Measurements from ENCODE around the gene MLPH. TPM values are rescaled to one million over a fixed set of nuclear protein-coding genes. Genes with fewer than 3 reads are reported as not detected.

MLPH gene
- total RNA-seq: 100 to 1,000 TPM in 1 of 2 donors, 10 to 100 TPM in 1; 91.5 to 121 TPM
- long read RNA-seq, transcript MLPH-202 (15 exons, 2,332 nt): minor isoform, 37 of 217 reads
- long read RNA-seq, transcript MLPH-201 (16 exons, 3,823 nt): major isoform, 62 of 217 reads
- long read RNA-seq, partial matches to known transcripts: 58 of 217 reads
- long read RNA-seq, other reads (novel, unspliced or antisense): 54 of 217 reads

DNA sequence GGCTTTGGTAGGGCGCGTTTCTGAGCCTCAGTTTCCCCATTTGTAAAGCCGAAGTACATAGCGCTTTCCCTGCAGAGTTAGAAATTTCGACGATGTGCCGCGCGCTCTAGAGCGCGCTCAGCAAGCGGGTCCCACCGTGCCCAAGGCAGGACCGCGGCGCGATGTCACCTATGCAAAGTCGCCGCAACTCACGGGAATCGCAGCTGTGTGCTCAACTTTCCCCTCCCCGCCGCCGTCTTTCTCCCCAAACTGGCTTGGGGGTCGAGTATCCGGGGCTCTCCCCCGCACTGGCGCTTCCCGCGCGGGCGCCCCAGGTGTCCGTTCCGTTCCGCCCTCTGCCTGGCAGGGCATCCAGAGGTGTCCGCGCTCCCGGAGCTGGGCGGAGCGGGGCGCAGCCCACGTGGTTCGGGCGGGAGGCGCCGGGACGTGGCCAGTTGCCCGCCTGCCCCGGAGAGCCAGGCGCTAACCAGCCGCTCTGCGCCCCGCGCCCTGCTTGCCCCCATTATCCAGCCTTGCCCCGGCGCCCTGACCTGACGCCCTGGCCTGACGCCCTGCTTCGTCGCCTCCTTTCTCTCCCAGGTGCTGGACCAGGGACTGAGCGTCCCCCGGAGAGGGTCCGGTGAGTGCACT is at the start of gene MLPH:
Gene MLPH, plus strand, starts transcription at position 433 of the 630 bp plus-strand sequence. CDS start 6,176 bp downstream, outside the sequence.
- intact Hi-C loops (cut with DNase I): no loop called here
- ATAC-seq (peak; percentile 82 to 85), DNase-seq (peak; percentile 57)

DNA sequence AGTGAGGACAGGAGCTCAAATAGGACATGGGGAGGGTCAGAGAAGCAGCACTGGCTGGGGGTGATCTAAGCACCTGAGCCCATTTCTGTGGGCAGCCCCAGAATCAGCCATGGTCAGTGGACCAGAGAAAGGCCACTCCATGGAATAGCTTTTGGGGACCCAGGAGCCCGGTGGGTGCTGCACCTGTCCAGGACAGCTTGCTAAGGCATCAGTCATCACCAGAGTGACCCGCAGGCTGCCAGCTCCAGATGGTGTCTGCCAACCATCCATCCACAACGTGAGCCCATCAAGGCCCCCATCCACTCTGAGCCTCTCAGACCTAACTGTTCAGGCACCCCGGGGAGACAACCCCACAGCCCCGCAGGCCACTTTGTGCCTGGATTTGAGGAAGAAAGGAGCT is 49.5 kb upstream of the MLPH start:
- ATAC-seq (no peak), DNase-seq (no peak)
- intact Hi-C loops (cut with DNase I): no loop called here

GRCh38 chr2:237438080-237438940 is 48.7 kb upstream of the MLPH start:
- no peak for DNase-seq
- intact Hi-C loops (cut with DNase I): no loop called here
- ATAC-seq: no peak

- DNase-seq: no peak
- no peak for ATAC-seq
- intact Hi-C loops (cut with DNase I): no loop called here
Measured at GRCh38 chr2:237440819-237441281, 46.2 kb upstream of the MLPH start.

DNA sequence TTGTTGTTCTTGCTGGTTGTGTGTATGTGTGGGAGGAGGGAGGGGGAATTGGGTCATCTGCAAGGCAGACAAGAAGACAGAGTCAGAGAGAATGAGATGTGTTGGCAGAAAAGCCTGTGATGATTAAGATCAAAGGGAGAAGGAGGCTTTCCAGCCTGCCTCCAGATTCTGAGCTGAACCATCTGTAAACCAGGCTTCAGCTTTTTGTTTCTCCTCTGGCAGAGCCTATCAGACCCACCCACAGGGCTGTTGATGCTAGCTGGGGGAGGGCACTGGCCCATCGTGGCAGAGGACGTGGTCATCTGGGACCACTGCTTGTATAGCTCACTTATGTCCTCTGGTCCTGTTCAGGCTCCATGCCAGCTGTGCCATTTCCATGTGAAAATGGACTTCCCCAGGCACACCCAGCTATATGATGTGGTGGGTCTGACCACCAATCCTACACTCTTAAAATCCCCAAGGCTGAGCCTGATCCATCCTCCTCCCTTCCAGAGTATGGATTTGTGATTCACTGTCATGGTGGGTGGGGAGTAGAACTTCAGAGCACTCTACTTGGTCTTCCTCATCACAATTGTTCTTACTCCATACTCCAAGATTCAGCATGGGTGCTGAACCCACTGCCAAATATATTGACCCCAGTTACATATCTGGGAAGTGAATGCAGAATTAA is 45.3 kb upstream of the MLPH start:
- ATAC-seq (peak in 1 of 2 donors; percentile 72), DNase-seq (no peak)
- intact Hi-C loops (cut with DNase I): no loop called here

DNA sequence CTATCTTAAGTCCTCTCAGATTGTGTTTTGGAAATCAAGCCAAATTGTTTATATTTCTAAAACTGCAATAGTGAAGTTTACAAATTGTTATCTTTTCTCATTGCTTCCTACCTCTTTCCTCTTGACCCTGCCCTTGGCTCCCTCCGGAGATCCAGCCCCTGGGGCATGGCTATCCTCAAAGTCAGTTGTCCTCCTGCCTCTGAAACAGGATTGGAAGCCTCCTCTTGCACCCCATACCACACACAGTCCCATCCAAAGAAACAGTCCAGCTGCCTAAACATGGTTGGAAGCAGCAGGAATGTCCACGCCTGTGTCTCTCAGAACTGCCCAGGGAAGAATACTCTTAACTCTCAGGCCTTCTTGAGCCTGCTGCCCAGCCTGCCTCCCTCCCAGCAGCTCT is 43.0 kb upstream of the MLPH start:
- intact Hi-C loops (cut with DNase I): no loop called here
- ATAC-seq: no peak
- DNase-seq: no peak

DNA sequence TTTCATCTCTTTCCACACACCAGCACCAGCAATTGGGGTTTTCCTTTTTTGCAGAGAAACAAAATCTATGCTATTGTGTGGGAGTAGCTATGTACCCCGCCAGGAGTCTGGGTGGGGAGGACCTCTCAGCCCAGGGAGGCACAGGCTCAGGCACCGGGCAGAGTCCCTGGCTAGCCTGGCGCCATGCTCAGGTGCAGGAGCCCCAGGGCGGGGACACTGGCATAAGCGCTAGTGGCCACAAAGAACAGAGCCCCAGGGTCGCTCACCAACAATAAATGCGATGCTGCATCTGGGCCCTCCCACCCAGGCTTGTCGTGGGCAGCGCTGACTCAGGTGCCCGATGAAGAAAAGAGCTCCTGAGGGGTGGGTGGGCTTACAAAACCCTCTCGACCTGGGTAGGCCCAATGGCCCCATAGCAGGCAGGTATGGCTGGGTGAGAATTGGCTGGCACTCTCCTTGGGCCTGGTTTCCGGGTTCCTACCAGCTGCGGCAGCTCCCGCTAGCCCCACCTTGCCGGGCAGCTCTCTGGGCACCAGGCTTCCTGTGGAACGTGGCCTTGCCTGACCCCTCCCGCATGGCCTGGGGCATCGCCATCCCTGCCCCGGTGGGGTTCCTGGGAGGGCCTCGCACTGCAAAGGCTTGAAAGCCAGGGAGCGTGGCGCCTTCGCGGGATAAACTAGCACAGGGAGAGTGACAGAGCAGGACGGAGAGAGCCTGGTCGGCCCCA is 41.3 kb upstream of the MLPH start:
- ATAC-seq (no peak), DNase-seq (no peak)
- intact Hi-C loops (cut with DNase I): no loop called here

- ATAC-seq: no peak
- intact Hi-C loops (cut with DNase I): no loop called here
Measured at GRCh38 chr2:237446338-237446665, 40.7 kb upstream of the MLPH start.

GRCh38 chr2:237447496-237447895 is 39.6 kb upstream of the MLPH start:
- no peak for DNase-seq
- no peak for ATAC-seq
- intact Hi-C loops (cut with DNase I): no loop called here

More at GRCh38 chr2:237446338-237446665, 40.7 kb upstream of the MLPH start:
- no peak for DNase-seq

DNA sequence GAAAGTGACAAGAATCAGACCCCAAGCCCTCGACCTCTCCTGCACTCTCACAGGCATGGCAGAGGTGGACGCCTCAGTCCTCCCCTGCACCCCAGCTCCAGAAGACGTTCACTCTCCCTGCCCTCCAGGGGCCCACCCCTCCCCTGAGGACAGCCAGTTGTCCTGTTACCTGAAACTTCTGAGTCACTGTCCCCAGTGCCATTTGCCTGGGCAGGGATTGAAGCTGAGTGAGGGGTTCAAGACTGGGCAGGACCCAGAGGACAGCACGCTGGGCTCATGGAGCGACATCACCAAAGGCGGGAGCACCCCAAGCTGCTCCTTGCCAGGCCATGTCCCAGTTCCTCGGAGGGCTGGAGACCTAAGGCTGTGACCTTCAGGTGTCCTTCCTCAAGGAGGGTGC is 38.9 kb upstream of the MLPH start:
- intact Hi-C loops (cut with DNase I): no loop called here
- ATAC-seq: no peak
- no peak for DNase-seq

GRCh38 chr2:237448626-237449025 is 38.4 kb upstream of the MLPH start:
- no peak for DNase-seq
- ATAC-seq: no peak
- intact Hi-C loops (cut with DNase I): no loop called here

GRCh38 chr2:237449193-237449881 is 37.7 kb upstream of the MLPH start:
- ATAC-seq (peak; percentile 84 to 89), DNase-seq (peak; percentile 75)
- intact Hi-C loops (cut with DNase I): no loop called here

- no peak for ATAC-seq
- intact Hi-C loops (cut with DNase I): no loop called here
Measured at GRCh38 chr2:237450108-237450507, 36.9 kb upstream of the MLPH start.

GRCh38 chr2:237450583-237450982 is 36.5 kb upstream of the MLPH start:
- DNase-seq: no peak
- ATAC-seq: no peak
- intact Hi-C loops (cut with DNase I): no loop called here

More at GRCh38 chr2:237450108-237450507, 36.9 kb upstream of the MLPH start:
- DNase-seq: no peak

DNA sequence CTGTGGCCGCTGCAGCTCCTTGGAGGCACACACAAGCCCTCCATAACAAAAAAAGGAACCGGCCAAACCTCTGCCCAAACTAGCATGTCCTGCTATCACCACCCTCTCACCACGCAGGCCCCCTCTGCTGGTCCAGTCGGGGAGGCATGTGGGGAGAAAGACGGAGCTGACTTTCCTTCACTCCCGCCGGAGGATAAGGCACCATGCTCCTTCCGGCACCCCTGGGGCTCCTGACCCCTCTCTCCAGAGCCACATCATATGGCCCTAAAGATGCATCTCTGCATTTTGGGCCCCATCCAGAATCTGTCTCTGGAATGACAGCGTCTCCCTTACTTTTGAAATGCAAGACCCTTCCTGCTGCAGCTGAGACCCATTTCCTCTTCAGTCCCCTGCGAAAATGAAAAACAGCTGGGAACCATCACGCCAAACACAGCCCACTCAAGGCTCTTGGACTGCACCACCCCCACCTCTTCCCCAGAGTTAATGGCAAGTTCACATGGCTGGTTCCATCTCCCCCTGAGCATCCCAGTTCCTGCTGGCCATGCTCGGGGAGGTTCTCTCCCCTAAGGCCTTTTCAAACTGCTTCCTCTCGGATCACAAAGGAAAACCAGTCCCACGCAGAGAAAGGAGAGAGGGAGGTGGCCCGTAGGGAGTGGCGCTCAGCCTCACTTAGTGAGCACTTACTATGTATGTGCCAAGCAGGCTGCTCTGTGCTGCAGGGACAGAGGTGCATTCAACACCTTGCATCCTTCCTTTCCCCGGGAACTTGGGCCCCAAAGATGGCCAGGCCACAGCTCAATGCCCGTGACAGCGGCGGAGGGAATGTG is 35.2 kb upstream of the MLPH start:
- intact Hi-C loops (cut with DNase I): no loop called here
- no peak for DNase-seq
- no peak for ATAC-seq

DNA sequence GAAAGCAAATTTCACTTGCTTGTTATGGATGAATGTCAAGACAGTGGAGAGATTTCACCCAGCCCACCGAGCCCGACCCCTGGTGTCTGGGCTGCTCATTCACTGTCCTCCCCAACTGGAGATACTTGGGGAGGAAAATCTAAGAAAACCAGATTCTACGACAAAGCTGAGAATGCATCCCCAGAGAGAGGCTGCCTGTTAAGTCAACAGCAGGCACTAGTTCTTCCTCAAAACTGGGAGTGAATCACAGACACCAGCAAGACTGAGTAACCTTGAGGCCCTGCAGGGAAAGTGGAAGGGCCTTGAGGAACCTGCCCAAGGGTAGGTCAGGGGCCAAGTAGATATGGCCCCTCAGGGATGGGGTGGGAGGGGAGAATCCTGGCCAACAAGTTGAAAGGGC is 34.2 kb upstream of the MLPH start:
- no peak for DNase-seq
- no peak for ATAC-seq
- intact Hi-C loops (cut with DNase I): no loop called here

- intact Hi-C loops (cut with DNase I): no loop called here
- ATAC-seq: no peak
Measured at GRCh38 chr2:237453671-237454070, 33.4 kb upstream of the MLPH start.

DNA sequence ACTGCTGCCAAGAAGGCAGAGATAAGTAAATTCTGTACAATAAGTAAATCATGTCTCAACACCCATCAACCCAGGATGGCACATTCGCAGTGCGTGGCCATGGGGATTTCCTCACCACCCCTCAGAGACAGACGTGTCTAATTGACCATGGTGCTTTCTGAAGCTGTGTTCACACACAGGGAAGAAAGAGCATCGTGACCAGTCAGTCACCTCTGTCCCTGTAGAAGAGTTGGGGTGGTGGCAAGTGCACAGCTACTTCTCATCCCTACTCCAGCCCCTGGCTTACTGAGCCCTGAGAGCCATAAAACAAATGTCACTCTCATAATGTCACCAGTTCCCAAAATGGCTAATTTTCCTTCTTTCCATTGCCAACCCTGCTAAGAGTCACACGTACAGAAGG is 31.3 kb upstream of the MLPH start:
- intact Hi-C loops (cut with DNase I): no loop called here
- DNase-seq (no peak), ATAC-seq (peak in 1 of 2 donors; percentile 9)

More at GRCh38 chr2:237453671-237454070, 33.4 kb upstream of the MLPH start:
- DNase-seq: no peak

Data from left cardiac atrium (tissue), 4 donors.